Measurements from ENCODE around the gene MICU1. TPM values are rescaled to one million over a fixed set of nuclear protein-coding genes. Genes with fewer than 3 reads are reported as not detected.
"Not testable (repeated sequence)": the region's sequence is repeated elsewhere in the genome, so short reads cannot be mapped to it uniquely, and the experiment has no call there.

MICU1 gene
- total RNA-seq, 2 experiments from 2014 or later = 9.4 to 12.1 TPM

GRCh38 chr10:72388062-72388461 lies 237.8 kb downstream of the MICU1 start:
- no peak overlapping the region for H3K4me3 Mint-ChIP-seq
- H3K9me3 Mint-ChIP-seq = no peaks in the 10 kb centered on the region
- no peak overlapping the region for H3K27ac Mint-ChIP-seq
- no peak for DNase-seq
- no peak overlapping the region for H3K27ac ChIP-seq (ENCODE audit: low read depth in 1 of 2, low read length in 2 of 2)
- no peak for TF ChIP-seq CTCF (IDR thresholded peaks at IDR 0.05)
- ChIA-PET POLR2A (no interaction called here), CTCF (no interaction called here)
- intact Hi-C loops (cut with DNase I, micrococcal nuclease) = no loop called here
- H3K9me3 ChIP-seq (ENCODE audit: control insufficient read depth in 1 of 2, insufficient read depth in 1 of 2, low read length in 2 of 2) = no peaks in the 10 kb centered on the region
- H3K36me3 Mint-ChIP-seq (ENCODE audit: low read depth) = peaks cover 11% of the 10 kb centered on the region
- no peaks in the 10 kb centered on the region for H3K4me1 ChIP-seq (ENCODE audit: insufficient read depth, low read length)
- ATAC-seq (ENCODE audit: poor library complexity) = no peak
- H3K36me3 ChIP-seq (ENCODE audit: insufficient read depth, low read length) = no peaks in the 10 kb centered on the region
- H3K4me3 ChIP-seq (ENCODE audit: low read length) = no peak overlapping the region
- no peaks in the 10 kb centered on the region for H3K27me3 ChIP-seq (ENCODE audit: control insufficient read depth in 1 of 2, insufficient read depth in 2 of 2, low read length in 2 of 2)
- H3K4me1 Mint-ChIP-seq (ENCODE audit: low read depth) = no peaks in the 10 kb centered on the region
- no peaks in the 10 kb centered on the region for H3K27me3 Mint-ChIP-seq

GRCh38 chr10:72386916-72387586 lies 238.8 kb downstream of the MICU1 start:
- peaks cover 4% of the 10 kb centered on the region for H3K36me3 Mint-ChIP-seq (ENCODE audit: low read depth)
- H3K27me3 Mint-ChIP-seq = no peaks in the 10 kb centered on the region
- no peaks in the 10 kb centered on the region for H3K9me3 ChIP-seq (ENCODE audit: control insufficient read depth in 1 of 2, insufficient read depth in 1 of 2, low read length in 2 of 2)
- no peak for DNase-seq
- H3K4me1 Mint-ChIP-seq (ENCODE audit: low read depth) = no peaks in the 10 kb centered on the region
- H3K4me1 ChIP-seq (ENCODE audit: insufficient read depth, low read length) = no peaks in the 10 kb centered on the region
- H3K27ac Mint-ChIP-seq = no peak overlapping the region
- H3K4me3 Mint-ChIP-seq = no peak overlapping the region
- CTCF ChIA-PET = no interaction called here
- intact Hi-C loops (cut with DNase I, micrococcal nuclease) = no loop called here
- POLR2A ChIA-PET = interaction anchor here (0.6 kb wide), 1 partner anchor 859 kb away, joined by 4 read pairs; no protein-coding TSS in a partner anchor
- no peak for ATAC-seq (ENCODE audit: poor library complexity)
- no peaks in the 10 kb centered on the region for H3K27me3 ChIP-seq (ENCODE audit: control insufficient read depth in 1 of 2, insufficient read depth in 2 of 2, low read length in 2 of 2)
- no peaks in the 10 kb centered on the region for H3K9me3 Mint-ChIP-seq
- no peak overlapping the region for H3K27ac ChIP-seq (ENCODE audit: low read depth in 1 of 2, low read length in 2 of 2)
- TF ChIP-seq CTCF (IDR thresholded peaks at IDR 0.05) = no peak
- H3K36me3 ChIP-seq (ENCODE audit: insufficient read depth, low read length) = no peaks in the 10 kb centered on the region
- no peak overlapping the region for H3K4me3 ChIP-seq (ENCODE audit: low read length)

GRCh38 chr10:72385724-72386123 lies 240.2 kb downstream of the MICU1 start:
- Histone ChIP-seq H3K9me3 (ENCODE audit: control insufficient read depth in 1 of 2, insufficient read depth in 1 of 2, low read length in 2 of 2) (no peaks in the 10 kb centered on the region), H3K27me3 (ENCODE audit: control insufficient read depth in 1 of 2, insufficient read depth in 2 of 2, low read length in 2 of 2) (no peaks in the 10 kb centered on the region), H3K27ac (ENCODE audit: low read depth in 1 of 2, low read length in 2 of 2) (no peak overlapping the region), H3K4me1 (ENCODE audit: insufficient read depth, low read length) (no peaks in the 10 kb centered on the region), H3K36me3 (ENCODE audit: insufficient read depth, low read length) (no peaks in the 10 kb centered on the region), H3K4me3 (ENCODE audit: low read length) (no peak overlapping the region)
- DNase-seq = no peak
- Mint-ChIP-seq H3K27ac (no peak overlapping the region), H3K36me3 (ENCODE audit: low read depth) (no peaks in the 10 kb centered on the region), H3K4me3 (no peak overlapping the region), H3K27me3 (no peaks in the 10 kb centered on the region), H3K9me3 (no peaks in the 10 kb centered on the region), H3K4me1 (ENCODE audit: low read depth) (no peaks in the 10 kb centered on the region)
- CTCF ChIA-PET = no interaction called here
- ATAC-seq (ENCODE audit: poor library complexity) = no peak
- no peak for TF ChIP-seq CTCF (IDR thresholded peaks at IDR 0.05)
- POLR2A ChIA-PET = no interaction called here
- intact Hi-C loops (cut with DNase I, micrococcal nuclease) = no loop called here

- H3K36me3 ChIP-seq (ENCODE audit: insufficient read depth, low read length); DNase-seq; H3K9me3 ChIP-seq (ENCODE audit: control insufficient read depth in 1 of 2, insufficient read depth in 1 of 2, low read length in 2 of 2); POLR2A ChIA-PET; H3K27ac Mint-ChIP-seq; H3K27me3 Mint-ChIP-seq; intact Hi-C loops (cut with DNase I, micrococcal nuclease); H3K4me3 ChIP-seq (ENCODE audit: low read length); CTCF ChIA-PET; H3K9me3 Mint-ChIP-seq; H3K4me1 Mint-ChIP-seq (ENCODE audit: low read depth); ATAC-seq (ENCODE audit: poor library complexity); H3K27me3 ChIP-seq (ENCODE audit: control insufficient read depth in 1 of 2, insufficient read depth in 2 of 2, low read length in 2 of 2); H3K4me1 ChIP-seq (ENCODE audit: insufficient read depth, low read length); H3K27ac ChIP-seq (ENCODE audit: low read depth in 1 of 2, low read length in 2 of 2); H3K4me3 Mint-ChIP-seq; H3K36me3 Mint-ChIP-seq (ENCODE audit: low read depth): not testable (repeated sequence)
These were observed 240.9 kb downstream of the MICU1 start for GRCh38 chr10:72384982-72385381.
